Fibroblast of the aortic adventitia (primary cell): ENCODE measurements around the gene ZNF275. TPM values are rescaled to one million over a fixed set of nuclear protein-coding genes. Genes with fewer than 3 reads are reported as not detected.
"Not testable (repeated sequence)": the region's sequence is repeated elsewhere in the genome, so short reads cannot be mapped to it uniquely, and the experiment has no call there.

ENCODE experiments used
- DNase-seq: peaks from one replicate; pipeline ENCODE4 v3.0.0-alpha.2; 2010; ENCODE audit warnings: low read depth
- H3K4me3 ChIP-seq: 2 replicates; pipeline ENCODE4 v1.5.1; 2011; ENCODE audit warnings: low read depth, mild to moderate bottlenecking, control low read depth, low read length, moderate library complexity
- CTCF ChIP-seq: IDR thresholded peaks from 2 replicates; pipeline ENCODE4 v1.5.1; 2011; ENCODE audit warnings: mild to moderate bottlenecking, low read length, control low read depth, inconsistent platforms; ENCODE audit not compliant: insufficient read depth
- total RNA-seq: library from RNA; depleted of rRNA; stranded (reverse); fragments of >200 nt; gene quantifications from 2 replicates; pipeline ENCODE4 v1.2.3, GENCODE V29; 2012; ENCODE audit warnings: low replicate concordance

Gene ZNF275
- total RNA-seq, 1 donor, result 10.1 TPM

- no peak overlapping the region for H3K4me3 ChIP-seq
- TF ChIP-seq CTCF, result no peak
- DNase-seq, result no peak
Observed at GRCh38 chrX:153312041-153312440, 21.9 kb upstream of the ZNF275 start.

DNA sequence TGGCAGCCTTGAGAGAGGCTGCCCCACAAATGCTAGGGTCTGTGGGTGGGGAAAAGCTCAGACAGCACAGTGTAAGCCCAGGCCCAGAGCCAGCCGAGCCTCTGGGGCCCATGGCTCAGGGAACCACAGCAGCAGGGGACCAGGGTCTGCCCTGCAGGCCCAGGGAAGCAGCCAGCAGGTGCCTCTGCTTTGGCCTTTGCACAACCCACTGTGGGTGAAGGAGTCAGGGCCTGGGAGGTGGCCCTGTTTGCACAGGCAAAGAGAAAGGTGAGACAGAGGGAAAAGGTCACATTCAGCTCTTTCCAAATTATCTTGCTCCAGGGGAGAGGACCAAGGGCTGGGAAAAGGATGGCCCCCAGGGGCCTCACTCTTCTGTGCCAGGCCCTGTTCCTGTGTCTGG, 21.1 kb upstream of the ZNF275 start:
- H3K4me3 ChIP-seq, result no peak overlapping the region
- DNase-seq, result no peak
- no peak for TF ChIP-seq CTCF

GRCh38 chrX:153317306-153317705, 16.6 kb upstream of the ZNF275 start:
- TF ChIP-seq CTCF, result no peak
- no peak overlapping the region for H3K4me3 ChIP-seq
- DNase-seq, result no peak

DNA sequence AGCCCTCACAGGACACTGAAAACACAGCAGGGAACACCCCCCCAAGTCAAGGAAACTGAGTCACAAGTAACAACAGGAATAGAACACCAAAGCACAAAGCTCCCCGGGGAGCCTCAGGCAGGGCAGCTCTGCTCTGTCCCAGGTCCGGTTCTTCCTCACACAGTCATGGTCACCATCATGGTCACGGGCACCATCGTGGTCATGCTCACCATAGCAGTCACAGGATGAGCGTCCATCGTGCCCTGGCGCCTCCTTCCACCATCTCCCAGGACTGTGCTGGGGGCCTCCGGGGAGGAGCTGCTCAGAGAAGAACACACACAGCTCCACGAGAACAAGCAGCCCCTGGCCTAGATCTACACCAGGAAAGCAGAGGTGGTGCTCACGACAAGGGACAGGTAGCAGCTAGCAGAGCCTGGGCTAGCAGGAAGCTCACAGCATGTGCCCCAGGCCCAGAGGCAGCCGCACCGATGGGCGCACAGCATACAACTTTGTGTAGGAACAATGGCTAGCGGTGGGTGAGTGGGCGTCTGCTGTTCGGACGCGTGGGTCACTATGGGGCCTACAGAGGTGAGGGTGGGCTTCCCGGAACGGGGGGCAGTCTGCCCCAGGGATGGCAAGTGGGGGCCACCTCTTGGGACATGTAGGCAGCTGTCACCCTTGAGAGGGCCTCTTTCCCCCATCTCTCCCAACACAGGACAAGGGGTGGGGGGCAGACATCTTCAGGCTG, 15.8 kb upstream of the ZNF275 start:
- no peak for TF ChIP-seq CTCF
- no peak overlapping the region for H3K4me3 ChIP-seq
- DNase-seq, result no peak

GRCh38 chrX:153318811-153319210, 15.1 kb upstream of the ZNF275 start:
- H3K4me3 ChIP-seq, result no peak overlapping the region
- no peak for TF ChIP-seq CTCF
- DNase-seq, result no peak

DNA sequence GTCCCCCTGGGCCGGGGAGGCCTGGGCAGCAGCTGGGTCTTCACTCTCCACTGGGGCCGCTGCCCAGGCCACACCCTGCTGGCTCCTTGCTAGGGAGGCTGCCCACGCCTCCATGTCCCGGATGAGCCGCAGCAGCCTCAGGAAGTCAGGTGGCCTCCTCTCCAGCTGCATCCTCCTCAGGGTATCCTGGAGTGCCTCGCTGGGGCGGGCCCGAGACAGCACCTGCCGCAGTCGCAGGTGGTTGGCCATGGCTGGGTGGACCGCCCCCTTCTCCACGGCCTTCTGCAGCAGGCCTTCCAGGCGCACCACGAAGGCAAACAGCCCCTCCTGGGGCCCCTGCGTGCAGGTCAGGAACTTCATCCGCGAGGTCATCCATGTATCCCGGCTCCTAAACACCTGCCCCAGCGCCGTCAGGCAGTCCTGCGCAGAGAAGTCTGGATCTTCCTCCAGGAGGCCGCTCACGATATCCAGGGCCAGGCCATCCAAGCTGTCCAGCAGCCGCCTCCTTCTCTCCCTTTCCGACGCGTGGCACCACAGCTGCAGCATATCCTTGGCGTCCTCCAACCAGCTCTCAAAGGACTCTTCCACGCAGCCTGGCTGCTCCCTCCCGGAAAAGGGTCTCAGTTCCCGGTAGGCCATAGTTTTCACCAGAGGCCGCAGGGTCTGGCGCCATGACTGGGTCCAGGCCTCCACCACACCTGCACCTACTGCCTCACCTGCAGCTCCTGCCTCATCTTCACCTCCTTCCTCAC, 14.5 kb upstream of the ZNF275 start:
- no peak for DNase-seq
- no peak overlapping the region for H3K4me3 ChIP-seq
- TF ChIP-seq CTCF, result no peak

GRCh38 chrX:153320047-153320443, 13.9 kb upstream of the ZNF275 start:
- not testable (repeated sequence) for DNase-seq

More at GRCh38 chrX:153320047-153320443, 13.9 kb upstream of the ZNF275 start:
- H3K4me3 ChIP-seq, result not testable (repeated sequence)
